Loucy (cell line): ENCODE measurements around the gene ISLR2.

Experiments
- CTCF ChIP-seq: fragments of 200-600 bp; sonication (generic); conservative IDR thresholded peaks from 2 replicates; pipeline ENCODE4 v1.5.1; 2014; ENCODE audit warnings: mild to moderate bottlenecking, antibody characterized with exemption, low read length
- EZH2phosphoT487 ChIP-seq: fragments of 200-600 bp; IDR thresholded peaks from 2 replicates; pipeline ENCODE4 v1.6.1; 2018; ENCODE audit warnings: antibody characterized with exemption, mild to moderate bottlenecking, moderate library complexity, borderline replicate concordance

GRCh38 chr15:74168711-74169126 is 38.3 kb downstream of the ISLR2 start:
- TF ChIP-seq CTCF: no peak
- TF ChIP-seq EZH2phosphoT487: no peak
